ENCODE data around the gene BRSK2.
"Not testable (repeated sequence)": the region's sequence is repeated elsewhere in the genome, so short reads cannot be mapped to it uniquely, and the experiment has no call there.

BRSK2 gene

DNA sequence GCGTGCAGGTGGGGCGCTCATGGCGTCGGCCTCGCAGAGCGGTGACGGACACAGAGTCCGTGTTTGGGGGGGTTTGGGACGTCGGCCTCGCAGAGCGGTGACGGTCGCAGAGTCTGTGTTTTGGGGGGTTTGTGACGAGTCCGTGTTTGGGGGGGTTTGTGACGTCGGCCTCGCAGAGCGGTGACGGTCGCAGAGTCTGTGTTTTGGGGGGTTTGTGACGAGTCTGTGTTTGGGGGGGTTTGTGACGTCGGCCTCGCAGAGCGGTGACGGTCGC, 20.1 kb downstream of the BRSK2 start:
- not testable (repeated sequence) for DNase-seq (ENCODE audit: low spot score)

DNA sequence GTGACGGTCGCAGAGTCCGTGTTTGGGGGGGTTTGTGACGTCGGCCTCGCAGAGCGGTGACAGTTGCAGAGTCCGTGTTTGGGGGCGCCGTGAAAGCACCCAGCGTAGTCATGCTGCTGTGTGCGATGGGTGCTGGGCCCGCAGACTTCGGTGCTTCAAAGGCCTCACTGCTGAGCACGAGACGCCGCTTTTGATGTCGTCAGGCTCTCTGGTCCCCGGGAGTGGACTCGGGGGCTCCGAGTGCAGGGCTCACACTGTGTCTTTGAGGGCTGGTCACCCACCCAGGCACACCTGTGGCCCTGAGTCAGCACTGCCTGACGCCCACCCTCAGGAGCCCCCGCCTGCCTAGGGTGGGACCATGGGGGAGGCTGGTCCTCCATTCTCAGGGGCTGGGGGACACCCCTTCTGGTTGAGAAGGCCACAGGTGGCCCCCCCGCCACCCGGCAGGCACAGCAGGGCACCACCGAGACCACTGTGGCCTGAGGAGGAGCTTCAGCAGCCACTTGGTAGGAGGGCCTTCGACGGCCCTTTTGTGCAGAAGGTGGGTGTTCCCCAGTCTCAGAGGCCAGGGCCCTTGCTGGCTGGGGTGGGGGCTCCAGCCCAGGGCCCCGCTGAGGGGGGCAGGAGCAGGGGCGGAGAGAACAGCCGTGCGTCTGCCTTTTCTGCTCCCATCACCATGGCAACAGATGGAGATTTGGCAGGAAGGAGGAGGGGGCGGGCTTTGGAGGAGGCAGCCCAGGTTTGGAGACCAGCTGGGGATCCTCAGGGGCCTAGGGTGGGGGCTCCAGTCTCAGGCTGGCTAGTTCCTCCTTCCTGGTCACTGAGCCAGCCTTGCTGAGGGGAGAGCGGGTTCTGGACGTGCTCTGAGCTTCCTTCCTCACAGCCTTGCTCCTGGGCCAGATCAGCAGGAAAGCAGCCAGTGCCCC, 20.9 kb downstream of the BRSK2 start:
- DNase-seq (ENCODE audit: low spot score) = no peak

DNA sequence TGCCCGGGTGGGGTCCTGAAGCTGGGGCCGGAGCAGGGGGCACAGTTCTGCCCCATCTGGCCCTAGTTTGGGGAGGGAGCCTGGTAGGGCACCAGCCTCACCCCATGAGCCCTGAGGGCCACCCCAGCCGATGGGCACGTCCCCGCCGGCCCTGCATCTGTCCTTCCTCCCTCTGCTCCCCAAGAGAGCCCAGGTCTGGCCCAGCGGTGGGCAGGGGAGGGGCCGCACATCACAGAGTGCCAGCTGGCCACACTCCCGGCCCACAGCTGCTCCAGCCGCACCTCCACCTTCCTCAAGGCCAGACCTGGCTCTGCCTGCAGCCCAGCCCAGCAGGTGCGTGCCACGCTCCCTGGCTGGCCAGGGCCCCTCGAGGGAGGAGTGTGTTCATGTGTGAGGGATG, 21.6 kb downstream of the BRSK2 start:
- no peak for DNase-seq (ENCODE audit: low spot score)

DNA sequence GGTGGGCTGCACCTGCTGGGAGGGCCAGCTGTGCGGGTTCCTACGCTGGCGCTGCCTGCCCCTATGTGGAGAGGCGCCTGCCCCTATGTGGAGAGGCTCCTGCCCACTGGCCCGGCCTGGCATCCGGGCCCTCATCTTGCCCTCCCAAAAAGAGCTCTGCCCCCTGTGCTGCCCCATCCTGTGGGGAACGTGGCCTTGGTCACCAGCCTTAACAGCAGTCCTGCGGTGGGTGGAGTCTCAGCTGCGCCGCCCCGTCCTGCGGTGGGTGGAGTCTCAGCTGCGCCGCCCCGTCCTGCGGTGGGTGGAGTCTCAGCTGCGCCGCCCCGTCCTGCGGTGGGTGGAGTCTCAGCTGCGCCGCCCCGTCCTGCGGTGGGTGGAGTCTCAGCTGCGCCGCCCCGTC, 22.0 kb downstream of the BRSK2 start:
- not testable (repeated sequence) for DNase-seq (ENCODE audit: low spot score)

DNA sequence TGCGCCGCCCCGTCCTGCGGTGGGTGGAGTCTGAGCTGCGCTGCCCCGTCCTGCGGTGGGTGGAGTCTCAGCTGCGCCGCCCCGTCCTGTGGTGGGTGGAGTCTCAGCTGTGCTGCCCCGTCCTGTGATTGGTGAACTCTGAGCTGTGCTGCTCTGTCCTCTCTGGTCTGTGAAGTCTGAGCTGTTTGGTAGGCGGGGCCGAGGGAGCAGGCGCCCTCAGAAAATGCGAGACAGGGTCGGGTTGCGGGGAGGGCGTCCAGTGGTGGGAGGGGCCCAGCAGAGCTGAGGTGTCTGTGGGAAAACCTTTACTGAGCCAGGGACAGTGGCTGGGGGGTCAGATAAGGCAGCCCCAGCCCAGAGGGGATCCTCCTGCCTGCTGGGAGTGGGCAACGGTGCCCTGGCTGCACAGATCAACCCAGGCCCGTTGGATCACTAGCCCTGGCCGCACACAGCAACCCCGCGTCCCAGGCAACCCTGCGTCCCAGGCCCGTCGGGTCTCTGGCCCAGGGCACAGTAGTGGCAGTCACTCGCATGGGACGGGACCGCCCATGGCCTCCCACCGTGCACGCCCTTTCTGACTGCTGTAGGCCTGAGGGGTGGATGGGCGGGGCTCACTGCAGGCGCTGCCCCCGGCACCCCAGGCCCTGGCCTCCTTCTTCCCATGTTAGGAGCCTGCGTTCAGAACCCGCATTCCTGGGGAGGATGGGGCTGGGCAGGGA, 22.8 kb downstream of the BRSK2 start:
- DNase-seq (ENCODE audit: low spot score) = no peak

DNA sequence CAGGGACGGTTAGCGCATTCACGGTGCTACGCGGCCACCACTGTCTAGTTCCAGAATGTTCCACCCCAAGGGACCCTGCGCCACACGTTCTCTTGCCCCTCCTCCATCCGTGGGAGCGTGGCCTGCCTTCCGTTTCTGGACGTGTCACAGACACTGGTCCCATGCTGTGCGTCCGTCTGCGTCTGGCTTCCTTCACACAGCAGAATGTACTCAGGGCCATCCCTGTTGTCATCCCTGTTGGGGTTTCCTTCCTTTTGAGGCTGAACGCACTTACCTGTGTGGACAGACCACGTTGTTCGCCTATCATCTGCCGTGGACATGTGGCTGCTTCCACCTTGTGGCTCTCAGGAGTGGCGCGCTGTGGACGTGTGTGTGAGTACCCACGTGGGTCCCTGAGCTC, 24.9 kb downstream of the BRSK2 start:
- no peak for DNase-seq (ENCODE audit: low spot score)

DNA sequence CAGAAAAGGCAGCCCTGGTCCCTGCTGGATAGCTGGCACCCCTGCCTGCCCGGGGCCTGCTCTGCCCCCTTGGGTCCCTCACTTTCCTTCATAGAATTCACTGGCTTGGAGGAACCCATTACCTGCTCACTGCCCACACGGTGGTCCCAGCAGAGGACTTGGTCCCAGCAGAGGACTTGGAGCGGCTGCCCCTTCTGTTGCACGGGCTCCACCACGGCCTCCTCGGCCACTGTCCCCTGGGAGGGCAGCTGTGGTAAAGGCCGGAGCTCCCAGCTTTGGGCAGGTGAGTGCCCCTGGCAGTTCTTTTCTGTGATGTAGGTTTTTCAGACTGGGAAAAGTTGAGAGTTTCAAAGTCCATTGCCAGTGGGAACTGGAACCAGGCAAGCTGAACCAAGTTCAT, 25.9 kb downstream of the BRSK2 start:
- DNase-seq (ENCODE audit: low spot score) = no peak

DNA sequence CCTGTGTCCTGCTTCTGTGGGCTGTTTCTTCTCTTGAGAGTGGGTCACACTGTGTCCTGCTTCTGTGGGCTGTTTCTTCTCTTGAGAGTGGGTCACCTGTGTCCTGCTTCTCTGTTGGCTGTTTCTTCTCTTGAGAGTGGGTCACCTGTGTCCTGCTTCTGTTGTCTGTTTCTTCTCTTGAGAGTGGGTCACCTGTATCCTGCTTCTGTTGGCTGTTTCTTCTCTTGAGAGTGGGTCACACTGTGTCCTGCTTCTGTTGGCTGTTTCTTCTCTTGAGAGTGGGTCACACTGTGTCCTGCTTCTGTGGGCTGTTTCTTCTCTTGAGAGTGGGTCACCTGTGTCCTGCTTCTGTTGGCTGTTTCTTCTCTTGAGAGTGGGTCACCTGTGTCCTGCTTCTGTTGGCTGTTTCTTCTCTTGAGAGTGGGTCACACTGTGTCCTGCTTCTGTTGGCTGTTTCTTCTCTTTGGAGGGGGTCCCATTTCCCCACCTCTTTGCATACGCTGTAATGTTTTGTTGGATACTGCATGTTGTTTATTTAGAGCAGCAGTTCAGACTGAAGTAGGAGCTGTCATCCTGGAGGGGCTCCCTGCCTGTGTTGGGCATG, 28.6 kb downstream of the BRSK2 start:
- DNase-seq (ENCODE audit: low spot score) = not testable (repeated sequence)

DNA sequence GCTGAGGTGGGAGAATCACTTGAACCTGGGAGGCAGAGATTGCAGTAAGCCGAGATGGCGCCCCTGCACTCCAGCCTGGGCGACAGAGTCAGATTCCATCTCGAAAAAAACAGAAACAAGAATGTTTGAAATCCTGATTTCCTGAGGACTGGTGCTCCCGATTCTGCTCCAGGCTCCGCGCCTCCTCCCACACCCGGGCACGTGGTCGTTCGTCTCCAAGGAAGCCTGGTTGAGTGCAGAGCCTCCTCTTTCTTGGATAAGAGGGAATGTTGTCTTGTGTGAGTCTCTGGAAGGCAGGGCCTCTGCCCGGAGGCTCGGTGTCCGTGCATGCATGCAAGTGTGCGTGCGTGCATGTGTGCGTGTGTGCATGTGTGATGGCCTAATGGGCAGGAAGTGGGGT, 30.1 kb downstream of the BRSK2 start:
- no peak for DNase-seq (ENCODE audit: low spot score)

DNA sequence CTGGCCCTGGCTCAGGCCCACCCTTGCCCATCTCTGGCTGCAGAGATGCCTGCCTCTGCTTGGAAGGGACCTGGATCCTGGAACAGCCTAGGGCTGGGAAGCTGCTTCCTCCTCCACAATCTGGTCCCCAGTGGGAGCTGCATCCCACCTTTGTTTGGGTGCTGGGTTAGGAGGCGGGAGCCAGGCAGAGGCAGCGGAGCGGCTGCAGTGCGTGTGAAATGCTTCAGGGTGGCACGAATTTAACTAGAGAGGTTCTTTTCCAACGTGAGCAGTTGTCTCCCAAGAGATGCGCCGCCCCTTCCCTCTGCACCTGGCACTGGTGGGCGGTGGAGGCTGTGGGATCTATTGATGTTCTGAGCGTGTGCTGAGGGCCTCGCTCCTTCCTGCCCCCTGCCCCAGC, 31.6 kb downstream of the BRSK2 start:
- no peak for DNase-seq (ENCODE audit: low spot score)

DNA sequence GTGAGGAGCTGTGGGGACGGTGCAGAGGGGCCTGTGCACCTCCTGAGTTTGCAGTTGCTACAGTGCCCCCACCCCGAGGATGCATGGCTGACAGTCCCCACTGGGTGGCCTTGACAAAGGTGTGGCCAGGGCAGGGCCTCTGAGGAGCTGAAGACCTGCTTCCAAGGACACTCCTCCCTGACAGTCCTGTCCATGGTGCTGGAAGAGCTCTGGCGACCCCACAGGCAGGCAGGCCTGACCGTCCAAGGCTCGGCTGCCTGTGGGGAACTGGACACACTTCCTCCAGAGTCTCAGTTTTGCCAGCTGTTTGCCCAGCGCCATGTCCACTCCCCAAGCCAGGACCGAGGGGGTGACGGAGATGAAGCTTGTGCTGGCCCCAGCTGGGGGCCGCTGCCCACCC, 32.7 kb downstream of the BRSK2 start:
- DNase-seq (ENCODE audit: low spot score) = no peak

DNA sequence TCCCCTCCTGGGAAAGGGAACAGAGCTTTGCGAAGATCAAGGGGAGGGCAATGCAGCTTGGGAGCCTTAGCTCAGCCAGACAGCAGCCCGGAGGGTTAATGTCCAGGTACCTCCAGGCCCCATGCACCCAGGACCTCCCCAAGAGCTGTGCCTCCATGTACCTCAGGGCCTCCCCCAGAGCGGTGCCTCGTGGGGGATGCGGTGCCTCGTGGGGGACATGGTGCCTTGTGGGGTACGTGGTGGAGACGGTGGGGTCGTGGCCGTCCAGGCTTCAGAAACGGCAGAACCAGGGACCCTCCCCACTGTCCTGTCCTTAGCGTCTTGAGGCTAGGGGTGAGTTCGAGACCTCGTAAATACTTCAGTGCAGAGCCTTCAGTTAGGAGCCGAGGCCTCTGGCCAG, 33.2 kb downstream of the BRSK2 start:
- no peak for DNase-seq (ENCODE audit: low spot score)

DNA sequence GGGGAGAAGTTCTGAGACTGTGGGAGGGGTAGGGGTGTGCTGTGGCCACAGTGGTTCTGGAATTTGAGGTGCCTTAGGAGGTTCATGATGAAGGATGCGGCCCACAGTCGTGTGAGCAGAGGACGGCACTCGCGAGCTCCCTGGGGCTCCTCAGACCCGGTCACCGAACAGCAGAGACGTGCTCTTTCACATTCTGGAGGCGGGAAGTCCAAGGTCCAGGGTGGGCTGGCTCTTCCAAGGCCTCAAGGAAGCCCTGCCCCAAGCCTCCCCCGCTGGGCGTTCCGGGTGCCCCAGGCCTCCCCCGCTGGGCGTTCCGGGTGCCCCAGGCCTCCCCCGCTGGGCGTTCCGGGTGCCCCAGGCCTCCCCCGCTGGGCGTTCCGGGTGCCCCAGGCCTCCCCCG, 33.7 kb downstream of the BRSK2 start:
- not testable (repeated sequence) for DNase-seq (ENCODE audit: low spot score)

DNA sequence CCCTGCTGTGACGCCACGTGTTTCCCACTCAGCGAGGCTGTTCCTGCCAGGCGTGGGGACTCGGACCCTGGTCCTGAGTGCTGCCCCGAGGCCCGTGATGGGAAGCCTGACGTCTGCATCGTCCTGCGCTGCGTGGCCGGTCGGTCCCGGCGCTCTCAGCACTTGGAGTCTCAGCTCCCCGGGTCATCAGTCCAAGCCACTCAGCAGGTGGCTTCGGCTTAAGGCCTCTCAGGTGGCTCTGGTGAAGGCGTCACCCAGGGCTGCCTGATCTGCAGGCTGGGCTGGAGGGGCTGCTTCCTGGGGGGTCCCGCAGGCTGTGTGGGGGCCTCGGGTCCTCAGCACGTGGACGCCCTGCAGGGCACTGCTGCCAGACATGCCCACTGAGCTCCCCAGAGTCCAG, 35.3 kb downstream of the BRSK2 start:
- no peak for DNase-seq (ENCODE audit: low spot score)

DNA sequence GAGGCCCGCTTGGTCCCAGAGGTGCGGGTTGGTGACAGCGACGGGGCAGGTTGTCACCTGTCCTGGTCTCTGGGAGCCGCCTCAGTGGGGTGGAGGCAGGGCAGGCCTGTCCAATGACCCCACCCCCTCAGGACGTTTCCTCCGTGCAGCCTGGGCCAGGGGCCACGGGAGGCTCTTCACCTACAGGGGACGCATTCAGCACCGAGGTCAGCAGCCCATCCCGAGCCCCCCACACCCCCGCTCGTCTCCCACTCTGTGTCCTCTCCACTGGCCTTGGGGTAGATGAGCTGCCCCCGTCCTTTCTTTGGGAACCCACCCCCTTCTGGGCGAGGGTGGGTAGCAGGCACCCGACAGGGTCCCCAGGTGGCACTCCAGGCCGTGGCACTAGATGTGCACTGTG, 35.7 kb downstream of the BRSK2 start:
- no peak for DNase-seq (ENCODE audit: low spot score)

DNA sequence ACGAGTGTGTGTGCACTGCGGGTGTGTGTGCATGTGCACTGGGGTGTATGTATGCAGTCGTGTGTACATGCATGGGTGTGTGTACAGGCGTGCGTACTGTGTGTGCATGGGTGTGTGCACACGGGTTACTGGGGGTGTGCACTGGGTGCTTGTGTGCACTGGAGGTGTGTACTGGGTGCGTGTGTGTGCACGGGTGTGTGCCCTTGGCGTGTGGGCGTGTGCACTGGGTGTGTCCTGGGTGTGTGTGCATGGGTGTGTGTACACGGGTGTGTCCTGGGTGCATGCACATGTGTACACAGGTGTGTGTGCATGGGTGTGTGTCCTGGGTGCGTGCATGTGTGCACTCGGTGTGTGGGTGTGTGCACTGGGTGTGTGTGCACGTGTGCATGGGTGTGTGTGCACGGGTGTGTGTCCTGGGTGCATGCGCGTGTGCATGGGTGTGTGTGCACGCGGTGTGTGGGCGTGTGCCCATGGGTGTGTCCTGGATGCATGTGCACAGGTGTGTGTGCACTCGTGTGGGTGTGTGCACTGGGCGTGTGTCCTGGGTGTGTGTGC, 39.1 kb downstream of the BRSK2 start:
- DNase-seq (ENCODE audit: low spot score) = no peak

DNA sequence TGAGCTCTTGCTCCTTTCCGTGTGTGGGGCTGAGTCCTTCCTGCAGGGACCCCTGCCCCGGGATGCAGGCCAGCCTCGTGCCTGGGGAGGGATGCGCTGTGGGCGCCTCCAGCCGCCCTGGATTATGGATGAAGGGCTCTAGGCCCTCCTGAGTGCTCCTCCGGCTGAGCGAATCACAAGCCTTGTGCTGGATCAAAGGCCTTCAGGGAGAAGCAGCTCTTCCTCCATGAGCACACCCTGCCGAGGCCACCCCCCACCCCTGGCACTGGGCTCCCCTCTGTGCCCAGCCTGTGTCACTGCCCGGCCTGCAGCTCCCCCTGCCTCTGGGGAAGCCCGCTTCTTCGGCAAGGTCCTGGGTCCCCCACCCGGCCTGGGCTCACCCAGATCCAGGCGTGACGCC, 43.8 kb downstream of the BRSK2 start:
- DNase-seq (ENCODE audit: low spot score) = no peak

DNA sequence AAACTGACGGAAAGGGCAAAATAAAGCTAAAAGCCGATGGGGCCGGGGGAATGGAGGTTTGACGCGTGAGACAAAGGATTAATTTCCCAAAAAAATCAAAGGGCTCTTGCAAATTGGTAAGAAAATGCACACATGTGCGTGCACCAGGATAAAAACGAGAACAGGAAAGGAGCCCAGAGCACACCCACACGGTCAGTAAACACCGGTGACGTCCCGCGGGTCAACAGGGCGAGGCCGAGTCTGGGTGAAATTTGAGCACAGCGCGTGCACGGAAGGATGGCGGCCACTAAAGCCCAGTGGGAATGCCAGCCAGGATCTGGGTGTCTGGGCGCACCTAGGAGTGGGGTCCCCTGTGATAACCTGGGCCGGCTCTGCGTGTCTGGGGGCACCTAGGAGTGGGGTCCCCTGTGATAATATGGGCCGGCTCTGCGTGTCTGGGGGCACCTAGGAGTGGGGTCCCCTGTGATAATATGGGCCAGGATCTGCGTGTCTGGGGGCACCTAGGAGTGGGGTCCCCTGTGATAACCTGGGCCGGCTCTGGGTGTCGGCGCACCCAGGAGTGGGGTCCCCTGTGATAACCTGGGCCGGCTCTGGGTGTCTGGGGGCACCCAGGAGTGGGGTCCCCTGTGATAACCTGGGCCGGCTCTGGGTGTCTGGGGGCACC, 44.4 kb downstream of the BRSK2 start:
- DNase-seq (ENCODE audit: low spot score) = no peak

DNA sequence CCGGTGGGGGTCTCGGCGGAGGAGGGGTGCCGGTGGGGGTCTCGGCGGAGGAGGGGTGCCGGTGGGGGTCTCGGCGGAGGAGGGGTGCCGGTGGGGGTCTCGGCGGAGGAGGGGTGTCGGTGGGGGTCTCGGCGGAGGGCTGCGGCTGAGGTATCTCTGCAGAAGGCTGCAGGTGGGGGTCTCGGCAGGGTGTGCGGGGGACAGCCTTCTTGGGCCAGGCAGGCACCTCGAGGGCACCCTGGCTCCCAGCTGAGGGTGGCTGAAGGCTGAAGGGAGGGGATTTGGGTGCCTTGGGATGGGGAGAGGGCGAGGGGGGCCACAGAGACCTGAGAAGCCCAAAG, 45.7 kb downstream of the BRSK2 start:
- DNase-seq (ENCODE audit: low spot score) = not testable (repeated sequence)

DNA sequence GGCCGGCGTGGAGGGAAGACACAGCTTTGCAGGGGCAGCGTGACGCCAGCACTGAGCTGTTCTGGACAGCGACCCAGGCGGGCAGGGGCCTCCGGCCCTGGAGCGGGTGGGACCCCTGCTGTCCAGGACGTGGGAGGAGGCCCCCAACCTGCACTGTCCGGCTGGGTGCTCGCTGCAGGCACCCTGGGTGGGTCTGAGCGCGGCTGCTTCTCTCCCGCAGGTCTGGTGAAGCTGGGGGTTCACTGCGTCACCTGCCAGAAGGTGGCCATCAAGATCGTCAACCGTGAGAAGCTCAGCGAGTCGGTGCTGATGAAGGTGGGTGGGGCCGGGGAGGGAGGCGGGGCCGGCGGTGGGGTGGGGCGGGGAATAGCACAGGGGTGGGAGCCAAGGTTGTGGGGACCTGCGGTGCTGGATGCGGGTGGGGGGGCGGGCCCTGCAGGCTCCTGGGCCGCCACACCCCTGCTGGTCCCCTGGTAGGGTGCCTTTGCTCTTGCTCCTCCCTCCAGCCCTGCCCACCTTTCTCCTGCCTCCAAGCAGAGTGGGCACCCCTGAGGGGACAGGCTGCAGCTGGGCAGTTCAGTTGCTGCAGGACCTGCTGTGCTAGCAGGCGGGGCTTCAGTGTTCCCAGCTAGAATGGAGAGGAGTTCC, 46.2 kb downstream of the BRSK2 start:
- no peak for DNase-seq (ENCODE audit: low spot score)

DNA sequence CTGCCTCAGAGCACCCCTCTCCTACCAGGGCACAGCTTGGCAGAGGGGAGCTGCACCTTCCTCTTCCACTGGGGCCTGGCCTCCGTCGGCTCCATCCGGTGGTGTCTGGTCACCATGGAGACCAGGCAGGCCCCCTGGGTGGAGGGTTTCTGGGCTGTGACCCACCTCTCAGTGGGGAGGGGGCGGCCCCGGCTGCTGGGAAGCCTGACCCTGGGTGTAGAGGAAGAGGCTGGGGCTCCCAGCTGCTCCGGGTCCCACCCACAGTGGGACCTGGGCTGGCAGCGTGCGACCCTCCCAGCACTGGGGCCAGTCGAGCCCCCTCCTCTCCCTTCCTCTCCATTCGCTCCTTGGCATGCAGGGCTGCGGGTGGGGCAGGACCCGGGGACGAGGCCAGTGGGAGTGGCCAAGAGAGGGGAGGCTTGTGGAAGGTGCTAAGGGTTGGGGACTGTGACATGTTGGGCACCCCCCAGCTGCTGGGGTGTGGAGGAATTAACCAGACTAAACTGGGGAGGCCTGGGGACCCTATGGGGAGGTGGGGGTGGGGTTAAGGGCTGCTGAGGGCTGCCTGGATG, 46.8 kb downstream of the BRSK2 start:
- DNase-seq (ENCODE audit: low spot score) = no peak

DNA sequence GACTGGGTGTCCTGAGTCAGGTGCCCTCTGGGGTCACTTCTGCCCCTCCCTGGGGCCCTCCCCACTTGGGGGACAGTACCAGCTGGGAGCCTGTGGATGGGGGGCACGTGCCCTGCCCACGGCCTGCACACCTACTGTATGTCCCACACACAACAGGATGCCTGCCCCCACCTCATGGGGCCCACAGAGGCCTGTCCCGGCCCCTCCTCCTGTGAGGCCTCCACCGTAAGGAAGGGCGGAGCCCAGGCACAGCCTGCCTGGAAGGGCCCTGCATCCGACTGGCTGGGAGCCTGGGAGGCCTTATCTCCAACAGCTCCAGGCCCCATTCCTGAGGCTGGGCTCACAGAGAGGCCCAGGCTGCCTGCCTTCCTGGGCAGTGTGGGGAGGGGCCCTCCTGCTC, 47.8 kb downstream of the BRSK2 start:
- DNase-seq (ENCODE audit: low spot score) = no peak

All from pons (tissue), 1 donor.